G401 (cell line): ENCODE data around the gene CHMP1B. TPM values are rescaled to one million over a fixed set of nuclear protein-coding genes. Genes with fewer than 3 reads are reported as not detected.
"Not testable (repeated sequence)": the region's sequence is repeated elsewhere in the genome, so short reads cannot be mapped to it uniquely, and the experiment has no call there.

Experiments used
- DNase-seq: peaks from one replicate; pipeline ENCODE4 v3.0.0-alpha.2; 2015; ENCODE audit warnings: low spot score
- in situ Hi-C: cut with HindIII; loops from 2 replicates; pipeline ENCODE4 v1.10.0; 2016; ENCODE audit warnings: low sequenced_read_pairs, mixed read lengths
- total RNA-seq: library from RNA; depleted of rRNA; stranded (reverse); fragments of >200 nt; shearing (Covaris generic); gene quantifications from 2 replicates; pipeline ENCODE4 v1.2.3, GENCODE V29; 2014; rRNA removed

CHMP1B gene
- total RNA-seq, 1 experiment from 2014 or later: 38.0 TPM

- no peak for DNase-seq
- in situ Hi-C loops: no loop called here
Observed at GRCh38 chr18:11888726-11889125, 37.5 kb downstream of the CHMP1B start.

DNA sequence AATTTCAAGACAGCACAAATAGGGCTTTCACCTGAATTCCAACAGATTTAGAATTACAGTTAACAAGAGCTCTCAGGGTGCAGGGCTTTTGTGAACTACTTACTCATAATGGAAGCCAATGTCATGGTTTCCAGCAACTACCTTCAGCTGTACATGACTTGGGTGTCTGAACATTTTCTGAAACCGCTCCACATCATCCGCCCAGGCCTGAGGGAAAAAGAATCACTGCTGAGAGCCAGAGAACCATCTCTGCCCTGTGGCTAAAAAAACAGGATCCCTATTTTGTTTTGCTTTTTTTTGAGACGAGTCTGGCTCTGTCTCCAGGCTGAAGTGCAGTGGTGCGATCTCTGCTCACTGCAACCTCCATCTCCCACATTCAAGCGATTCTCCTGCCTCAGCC lies 38.1 kb downstream of the CHMP1B start:
- DNase-seq: no peak
- in situ Hi-C loops: no loop called here

GRCh38 chr18:11891737-11892136 lies 40.5 kb downstream of the CHMP1B start:
- no peak for DNase-seq
- in situ Hi-C loops: no loop called here

GRCh38 chr18:11892438-11892837 lies 41.2 kb downstream of the CHMP1B start:
- in situ Hi-C loops: not testable (repeated sequence)

GRCh38 chr18:11897781-11898180 lies 46.6 kb downstream of the CHMP1B start:
- no peak for DNase-seq
- in situ Hi-C loops: no loop called here

More at GRCh38 chr18:11892438-11892837, 41.2 kb downstream of the CHMP1B start:
- not testable (repeated sequence) for DNase-seq

- no peak for DNase-seq
- in situ Hi-C loops: no loop called here
Observed at GRCh38 chr18:11899063-11899462, 47.9 kb downstream of the CHMP1B start.

- in situ Hi-C loops: no loop called here
- DNase-seq: no peak
Observed at GRCh38 chr18:11901826-11902438, 50.7 kb downstream of the CHMP1B start.

GRCh38 chr18:11902522-11903292 lies 51.5 kb downstream of the CHMP1B start:
- no peak for DNase-seq
- in situ Hi-C loops: no loop called here

Other genes starting within 250 kb of the CHMP1B start
- gene SLC35G4, start 241.8 kb upstream of the CHMP1B start, total RNA-seq: not detected in 2 replicates
- 0.12 and 2.1 TPM in 2 replicates for gene GNAL, start 162.1 kb upstream of the CHMP1B start, total RNA-seq
- 13.5 and 21.3 TPM in 2 replicates for gene MPPE1, start 56.9 kb downstream of the CHMP1B start, total RNA-seq
- gene IMPA2, start 130.1 kb downstream of the CHMP1B start, total RNA-seq: 51.4 and 55.8 TPM in 2 replicates
- not detected in 2 replicates for gene ANKRD62, start 242.4 kb downstream of the CHMP1B start, total RNA-seq